ENCODE data around the gene OR51V1.

Gene OR51V1

GRCh38 chr11:5231111-5231510, 30.6 kb upstream of the OR51V1 start:
- no peak for DNase-seq (ENCODE audit: low read depth in 2 of 2)

- no peak for DNase-seq (ENCODE audit: low read depth in 2 of 2)
These were observed 29.8 kb upstream of the OR51V1 start for GRCh38 chr11:5230266-5230665.

- no peak for DNase-seq (ENCODE audit: low read depth in 2 of 2)
These were observed 29.3 kb upstream of the OR51V1 start for GRCh38 chr11:5229796-5230195.

DNA sequence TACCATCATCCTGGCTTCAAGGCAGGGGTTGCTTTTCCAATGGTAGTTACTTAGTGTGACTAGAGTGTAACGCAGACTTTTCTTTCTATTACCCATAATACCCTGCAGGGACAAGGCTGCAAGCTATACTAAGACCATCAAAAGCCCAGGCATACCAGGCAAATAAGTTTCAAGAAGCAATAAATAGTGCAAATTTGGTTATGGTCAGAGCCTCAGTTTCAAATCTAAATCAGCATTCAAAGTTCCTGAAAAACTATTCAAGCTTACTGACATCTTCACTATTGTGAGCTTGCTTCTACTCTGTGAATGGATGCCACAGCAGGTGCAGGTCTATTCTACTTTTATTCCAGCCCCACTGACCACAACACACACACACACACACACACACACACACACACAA, 28.9 kb upstream of the OR51V1 start:
- DNase-seq (ENCODE audit: low read depth in 2 of 2): no peak

DNA sequence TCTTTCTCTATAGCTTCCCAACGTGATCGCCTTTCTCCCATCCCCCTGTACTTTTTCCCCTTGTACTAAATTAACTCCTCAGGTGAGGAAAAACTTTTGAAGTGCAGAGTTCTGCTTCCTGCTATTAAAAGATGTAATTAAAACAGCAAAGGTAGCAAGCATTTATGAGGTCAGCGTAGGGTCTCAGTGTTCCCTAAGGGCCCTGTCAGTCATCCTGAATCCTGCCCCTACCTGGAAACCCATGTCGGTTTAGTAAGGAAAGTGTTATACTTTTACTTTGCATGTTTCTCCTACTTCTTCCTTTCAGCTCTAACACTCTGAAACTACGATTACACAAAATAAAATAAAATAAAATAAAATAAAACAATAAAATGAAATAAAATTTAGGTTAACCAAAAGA, 27.6 kb upstream of the OR51V1 start:
- no peak for DNase-seq (ENCODE audit: low read depth in 2 of 2)

GRCh38 chr11:5227681-5228080, 27.2 kb upstream of the OR51V1 start:
- DNase-seq (ENCODE audit: low read depth in 2 of 2): no peak

GRCh38 chr11:5226732-5227310, 26.3 kb upstream of the OR51V1 start, which contains the start of gene HBB:
HBB (minus strand) TSS chr11:5227071; CDS start chr11:5227021, 50 bp downstream.
- no peak for DNase-seq (ENCODE audit: low read depth in 2 of 2)

- DNase-seq (ENCODE audit: low read depth in 2 of 2): no peak
These were observed 25.0 kb upstream of the OR51V1 start for GRCh38 chr11:5225480-5225871.

DNA sequence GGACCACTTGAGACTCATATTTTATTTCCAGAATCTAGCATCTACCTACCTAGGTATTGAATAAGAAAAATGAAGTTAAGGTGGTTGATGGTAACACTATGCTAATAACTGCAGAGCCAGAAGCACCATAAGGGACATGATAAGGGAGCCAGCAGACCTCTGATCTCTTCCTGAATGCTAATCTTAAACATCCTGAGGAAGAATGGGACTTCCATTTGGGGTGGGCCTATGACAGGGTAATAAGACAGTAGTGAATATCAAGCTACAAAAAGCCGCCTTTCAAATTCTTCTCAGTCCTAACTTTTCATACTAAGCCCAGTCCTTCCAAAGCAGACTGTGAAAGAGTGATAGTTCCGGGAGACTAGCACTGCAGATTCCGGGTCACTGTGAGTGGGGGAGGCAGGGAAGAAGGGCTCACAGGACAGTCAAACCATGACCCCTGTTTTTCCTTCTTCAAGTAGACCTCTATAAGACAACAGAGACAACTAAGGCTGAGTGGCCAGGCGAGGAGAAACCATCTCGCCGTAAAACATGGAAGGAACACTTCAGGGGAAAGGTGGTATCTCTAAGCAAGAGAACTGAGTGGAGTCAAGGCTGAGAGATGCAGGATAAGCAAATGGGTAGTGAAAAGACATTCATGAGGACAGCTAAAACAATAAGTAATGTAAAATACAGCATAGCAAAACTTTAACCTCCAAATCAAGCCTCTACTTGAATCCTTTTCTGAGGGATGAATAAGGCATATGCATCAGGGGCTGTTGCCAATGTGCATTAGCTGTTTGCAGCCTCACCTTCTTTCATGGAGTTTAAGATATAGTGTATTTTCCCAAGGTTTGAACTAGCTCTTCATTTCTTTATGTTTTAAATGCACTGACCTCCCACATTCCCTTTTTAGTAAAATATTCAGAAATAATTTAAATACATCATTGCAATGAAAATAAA, 24.3 kb upstream of the OR51V1 start:
- no peak for DNase-seq (ENCODE audit: low read depth in 2 of 2)

DNA sequence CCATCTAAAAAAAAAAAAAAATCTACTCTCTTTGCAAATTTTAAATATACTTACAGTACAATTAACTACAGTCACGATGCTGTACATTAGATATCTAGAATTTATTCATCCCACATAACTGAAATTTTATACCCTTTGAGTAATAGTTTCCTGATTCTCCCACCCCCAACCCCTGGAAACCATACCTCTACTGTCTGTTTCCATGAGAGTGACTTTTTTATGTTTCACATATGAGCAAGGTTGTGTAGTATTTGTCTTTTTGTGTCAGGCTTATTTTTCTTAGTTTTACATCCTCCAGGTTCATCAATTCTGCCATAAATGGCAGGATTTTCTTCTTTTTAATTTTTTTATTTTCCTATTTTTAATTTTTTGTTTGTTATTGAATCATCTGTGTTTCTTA, 23.2 kb upstream of the OR51V1 start:
- DNase-seq (ENCODE audit: low read depth in 2 of 2): no peak

DNA sequence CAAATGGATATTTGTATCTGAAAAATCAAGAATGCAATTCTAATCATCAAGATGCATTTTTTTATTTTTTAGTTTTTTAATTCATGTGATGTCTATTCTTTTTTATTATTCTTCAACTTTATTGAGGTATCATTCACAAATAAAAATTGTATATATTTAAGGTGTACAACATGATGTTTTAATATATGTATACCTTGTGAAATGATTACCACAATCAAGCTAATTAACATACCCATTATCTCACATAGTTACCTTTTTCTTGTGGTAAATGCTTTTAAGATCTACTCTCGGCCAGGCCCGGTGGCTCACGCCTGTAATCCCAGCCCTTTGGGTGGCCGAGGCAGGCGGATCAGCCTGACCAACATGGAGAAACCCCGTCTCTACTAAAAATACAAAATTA, 22.7 kb upstream of the OR51V1 start:
- no peak for DNase-seq (ENCODE audit: low read depth in 2 of 2)

DNA sequence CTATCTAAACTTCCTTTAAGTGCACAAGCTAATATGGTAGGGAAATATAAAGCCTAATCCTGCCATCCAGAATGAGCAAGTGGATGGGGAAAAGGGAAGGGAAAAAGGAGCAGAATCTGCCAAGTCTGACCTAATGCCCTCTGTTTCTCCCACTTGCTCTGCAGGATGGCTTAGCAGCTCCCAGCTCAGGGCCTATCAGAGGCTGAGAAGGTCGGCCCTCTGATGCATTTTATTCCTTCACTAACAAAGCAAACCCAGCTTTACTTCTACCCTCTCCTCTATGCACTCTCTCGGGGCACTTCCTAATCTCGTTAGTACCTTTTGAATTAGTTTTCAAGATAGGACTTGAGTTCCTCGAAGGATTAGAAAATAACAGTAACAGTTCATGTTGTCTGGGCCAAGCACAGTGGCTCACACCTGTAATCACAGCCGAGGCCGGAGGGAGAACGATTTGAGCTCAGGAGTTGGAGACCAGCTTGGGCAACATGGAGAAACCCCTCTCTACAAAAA, 9.9 kb upstream of the OR51V1 start:
- DNase-seq (ENCODE audit: low read depth in 2 of 2): no peak

DNA sequence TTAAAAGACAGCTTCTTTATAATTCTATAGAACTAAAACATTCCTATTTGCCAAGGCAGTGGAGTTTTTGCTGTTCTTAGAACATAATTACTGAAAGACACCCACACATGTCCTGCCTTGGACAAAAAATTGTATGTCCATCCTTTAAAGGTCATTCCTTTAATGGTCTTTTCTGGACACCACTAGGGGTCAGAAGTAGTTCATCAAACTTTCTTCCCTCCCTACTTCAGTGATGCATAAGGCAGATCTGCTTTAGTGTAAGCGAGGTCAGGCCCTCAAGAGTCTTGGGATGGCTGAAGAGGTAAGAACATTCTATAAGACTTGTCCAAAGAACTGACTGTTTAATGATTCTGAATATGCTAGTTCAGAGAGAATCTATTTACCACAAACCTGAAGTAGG, 4.3 kb upstream of the OR51V1 start:
- no peak for DNase-seq (ENCODE audit: low read depth in 2 of 2)

GRCh38 chr11:5203366-5203765, 2.9 kb upstream of the OR51V1 start:
- DNase-seq (ENCODE audit: low read depth in 2 of 2): no peak

DNA sequence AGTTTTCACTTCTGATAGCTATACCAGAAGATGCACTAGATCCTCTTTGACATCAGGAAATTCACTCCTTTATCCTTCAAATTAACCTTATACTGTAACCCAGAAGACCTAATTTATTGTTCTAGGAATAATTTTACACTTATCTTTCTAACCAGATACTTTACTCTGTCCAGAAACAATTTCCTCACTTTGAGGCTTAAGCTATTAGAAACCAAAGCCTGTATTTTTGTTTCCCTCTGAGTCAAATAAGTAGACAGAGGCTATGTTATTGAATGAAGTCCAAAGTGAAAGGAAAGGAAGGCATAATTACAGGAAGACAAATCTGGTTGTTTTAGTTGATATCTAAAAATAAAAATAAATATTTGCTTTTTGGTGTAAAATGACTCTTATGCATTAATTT, 2.2 kb downstream of the OR51V1 start:
- DNase-seq (ENCODE audit: low read depth in 2 of 2): no peak

DNA sequence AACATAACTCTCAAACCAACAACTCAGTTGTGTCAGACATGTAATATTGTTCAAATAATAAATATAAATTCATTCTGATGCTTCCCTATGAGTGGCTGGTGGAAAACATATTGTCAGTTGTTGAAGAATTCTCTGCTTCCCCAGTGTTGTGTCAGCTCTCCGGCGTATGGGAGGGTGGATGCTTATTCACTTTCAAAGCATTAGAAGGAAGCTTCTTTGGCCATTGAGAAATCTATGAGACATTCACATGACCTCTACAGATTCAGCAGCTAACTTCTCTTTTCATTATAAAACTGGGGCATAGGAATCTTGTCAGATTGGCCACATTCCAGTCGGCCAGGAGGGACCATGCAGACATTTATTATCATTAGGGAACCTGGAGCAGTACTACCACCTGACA, 2.9 kb downstream of the OR51V1 start:
- no peak for DNase-seq (ENCODE audit: low read depth in 2 of 2)

DNA sequence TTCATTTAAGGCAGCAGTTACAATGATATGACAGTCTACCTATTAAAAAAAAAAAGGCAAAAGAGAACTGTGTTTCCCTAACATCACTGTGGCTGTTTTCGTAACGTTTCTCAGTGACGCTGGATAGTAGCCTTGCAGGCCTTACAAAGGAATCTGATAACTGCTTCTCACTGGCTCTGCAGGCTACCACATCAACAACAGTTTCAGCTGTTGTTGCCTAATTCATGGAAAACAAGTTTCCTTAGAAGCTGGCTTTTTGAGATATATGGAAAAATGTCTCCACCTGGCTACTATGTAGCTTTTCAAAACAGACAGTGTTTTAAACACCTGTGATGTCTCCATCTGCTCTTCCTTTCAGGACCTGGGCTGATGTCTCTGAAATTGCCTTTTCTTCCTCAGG, 3.8 kb downstream of the OR51V1 start:
- DNase-seq (ENCODE audit: low read depth in 2 of 2): no peak

DNA sequence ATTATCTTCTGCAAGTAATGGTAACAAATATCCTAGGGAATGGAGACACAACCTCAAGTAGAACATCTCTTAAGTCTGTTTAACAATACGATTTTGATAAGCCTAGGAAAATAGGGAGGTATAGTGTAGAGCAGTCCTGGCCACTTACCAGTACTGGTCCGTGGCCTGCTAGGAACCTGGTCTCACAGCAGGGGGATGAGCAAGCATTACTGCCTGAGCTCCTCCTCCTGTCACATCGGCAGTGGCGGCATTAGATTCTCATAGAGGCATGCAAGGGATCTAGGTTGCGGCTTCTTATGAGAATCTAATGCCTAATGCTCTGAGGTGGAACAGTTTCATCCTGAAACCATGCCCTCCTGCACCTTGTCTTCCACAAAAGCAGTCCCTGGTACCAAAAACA, 4.4 kb downstream of the OR51V1 start:
- no peak for DNase-seq (ENCODE audit: low read depth in 2 of 2)

DNA sequence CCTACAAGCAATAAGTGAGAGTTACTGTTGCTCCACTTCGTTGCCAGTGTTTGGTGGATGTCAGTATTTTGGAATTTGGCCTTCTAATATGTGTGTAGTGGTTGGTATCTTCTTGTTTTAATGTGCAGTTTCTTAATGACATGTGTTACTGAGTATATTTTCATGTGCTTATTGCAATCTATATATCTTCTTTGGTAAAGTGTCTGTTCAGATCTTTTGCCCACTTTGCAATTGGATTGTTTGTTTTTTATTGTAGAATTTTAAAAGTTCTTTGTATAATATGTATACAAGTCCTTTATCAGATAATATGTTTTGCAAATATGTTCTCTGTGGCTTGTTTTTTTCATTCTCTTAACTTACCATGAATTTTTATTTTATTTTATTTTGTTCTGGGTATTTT, 7.7 kb downstream of the OR51V1 start:
- no peak for DNase-seq (ENCODE audit: low read depth in 2 of 2)

GRCh38 chr11:5188201-5188600, 12.3 kb downstream of the OR51V1 start:
- no peak for DNase-seq (ENCODE audit: low read depth in 2 of 2)

- no peak for DNase-seq (ENCODE audit: low read depth in 2 of 2)
These were observed 22.2 kb downstream of the OR51V1 start for GRCh38 chr11:5178046-5178837.

DNA sequence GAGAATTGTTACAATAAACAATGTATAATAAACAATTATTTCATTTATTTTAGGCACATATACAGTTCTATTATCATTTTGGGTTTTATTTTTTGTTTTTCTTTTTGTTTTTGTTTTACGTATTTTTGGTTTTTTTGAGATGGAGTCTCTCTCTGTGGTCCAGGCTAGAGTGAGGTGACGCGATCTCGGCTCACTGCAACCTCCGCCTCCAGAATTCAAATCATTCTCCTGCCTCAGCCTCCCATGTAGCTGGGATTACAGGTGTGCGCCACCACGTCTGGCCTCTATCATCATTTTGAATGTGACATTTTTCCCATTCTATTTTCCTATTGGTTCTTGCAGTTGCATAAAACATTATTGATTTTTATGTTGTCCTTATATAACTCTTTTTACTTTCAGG, 25.5 kb downstream of the OR51V1 start:
- no peak for DNase-seq (ENCODE audit: low read depth in 2 of 2)
